Measurements from ENCODE around the gene CTNND2.

DNA sequence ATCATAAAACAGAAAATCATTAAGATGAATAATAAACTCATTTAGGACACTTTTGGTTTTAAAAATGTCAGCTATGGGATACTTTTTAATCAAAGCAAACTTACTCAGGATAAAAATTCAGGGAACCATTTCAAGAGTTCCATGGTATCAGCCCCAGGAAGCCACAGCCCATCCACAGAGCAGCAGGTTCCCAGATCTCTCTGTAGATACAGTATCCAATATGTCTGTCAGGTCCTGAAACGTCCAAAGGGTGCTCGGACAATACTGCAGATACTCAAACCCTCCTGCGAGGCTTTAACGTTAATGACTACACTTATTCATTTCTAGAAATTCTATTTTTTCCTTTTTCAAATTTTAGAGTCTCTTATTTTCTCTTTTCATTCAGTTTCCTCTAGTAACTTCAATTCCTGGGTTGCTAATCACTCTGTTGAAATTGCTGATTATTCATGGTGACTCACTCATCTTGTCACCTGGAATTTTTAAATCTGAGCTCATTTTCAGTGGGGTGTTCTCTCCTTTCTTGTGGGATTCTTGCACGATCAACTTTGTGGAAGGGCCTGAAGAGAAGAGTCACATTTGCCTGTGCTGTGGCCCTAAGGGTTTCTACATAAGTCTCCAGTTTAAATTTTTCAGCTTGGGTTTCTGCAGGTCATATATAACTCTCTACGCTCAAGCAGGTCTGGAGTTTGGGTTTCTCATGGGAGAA, 435.8 kb downstream of the CTNND2 start:
- TF ChIP-seq CTCF (IDR thresholded peaks at IDR 0.05): no peak
- no peak for TF ChIP-seq EZH2 (IDR thresholded peaks at IDR 0.05; ENCODE audit: borderline replicate concordance, insufficient read depth, low read depth, low read length, poor library complexity, severe bottlenecking)
